GM21447 (cell line): ENCODE results near the gene SULT1E1.
"Not testable (repeated sequence)": the region's sequence is repeated elsewhere in the genome, so short reads cannot be mapped to it uniquely, and the experiment has no call there.

Source experiments
- ATAC-seq: cut with Tn5 transposase; IDR thresholded peaks from one replicate; pipeline ENCODE4 v1.9.1; 2021; ENCODE audit not compliant: unreplicated experiment

Gene SULT1E1

GRCh38 chr4:69843932-69844331 is 16.0 kb downstream of the SULT1E1 start:
- peak; percentile 76 for ATAC-seq

- no peak for ATAC-seq
Observed at GRCh38 chr4:69843301-69843700, 16.6 kb downstream of the SULT1E1 start.

GRCh38 chr4:69838977-69839376 is 21.0 kb downstream of the SULT1E1 start:
- ATAC-seq, result no peak

GRCh38 chr4:69836287-69836686 is 23.7 kb downstream of the SULT1E1 start:
- ATAC-seq, result no peak

- ATAC-seq, result no peak
Observed at GRCh38 chr4:69835766-69836165, 24.2 kb downstream of the SULT1E1 start.

- no peak for ATAC-seq
Observed at GRCh38 chr4:69833251-69833650, 26.7 kb downstream of the SULT1E1 start.

GRCh38 chr4:69832326-69833030 is 27.5 kb downstream of the SULT1E1 start:
- ATAC-seq, result peak; percentile 27

GRCh38 chr4:69831646-69832325 is 28.2 kb downstream of the SULT1E1 start:
- peak; percentile 96 for ATAC-seq

GRCh38 chr4:69831270-69831627 is 28.7 kb downstream of the SULT1E1 start:
- ATAC-seq, result no peak

GRCh38 chr4:69830560-69831269 is 29.2 kb downstream of the SULT1E1 start:
- ATAC-seq, result peak; percentile 31

GRCh38 chr4:69830192-69830559 is 29.8 kb downstream of the SULT1E1 start:
- ATAC-seq, result no peak

GRCh38 chr4:69829678-69830077 is 30.3 kb downstream of the SULT1E1 start:
- no peak for ATAC-seq

- no peak for ATAC-seq
Observed at GRCh38 chr4:69828828-69829227, 31.1 kb downstream of the SULT1E1 start.

- ATAC-seq, result not testable (repeated sequence)
Observed at GRCh38 chr4:69825056-69825455, 34.9 kb downstream of the SULT1E1 start.

- peak; percentile 80 for ATAC-seq
Observed at GRCh38 chr4:69823481-69824186, 36.3 kb downstream of the SULT1E1 start.

GRCh38 chr4:69823048-69823447 is 36.9 kb downstream of the SULT1E1 start:
- no peak for ATAC-seq

GRCh38 chr4:69822198-69822597 is 37.7 kb downstream of the SULT1E1 start:
- no peak for ATAC-seq

- no peak for ATAC-seq
Observed at GRCh38 chr4:69818060-69818639, 41.8 kb downstream of the SULT1E1 start.

- no peak for ATAC-seq
Observed at GRCh38 chr4:69816236-69816635, 43.7 kb downstream of the SULT1E1 start.

GRCh38 chr4:69813628-69814027 is 46.3 kb downstream of the SULT1E1 start:
- ATAC-seq, result no peak

- ATAC-seq, result no peak
Observed at GRCh38 chr4:69811166-69811565, 48.8 kb downstream of the SULT1E1 start.
